GM21515 (cell line): ENCODE measurements around the gene MYDGF.

Experiments used
- ATAC-seq: cut with Tn5 transposase; IDR thresholded peaks from one replicate; pipeline ENCODE4 v1.9.1; 2021; ENCODE audit not compliant: unreplicated experiment

Gene MYDGF

DNA sequence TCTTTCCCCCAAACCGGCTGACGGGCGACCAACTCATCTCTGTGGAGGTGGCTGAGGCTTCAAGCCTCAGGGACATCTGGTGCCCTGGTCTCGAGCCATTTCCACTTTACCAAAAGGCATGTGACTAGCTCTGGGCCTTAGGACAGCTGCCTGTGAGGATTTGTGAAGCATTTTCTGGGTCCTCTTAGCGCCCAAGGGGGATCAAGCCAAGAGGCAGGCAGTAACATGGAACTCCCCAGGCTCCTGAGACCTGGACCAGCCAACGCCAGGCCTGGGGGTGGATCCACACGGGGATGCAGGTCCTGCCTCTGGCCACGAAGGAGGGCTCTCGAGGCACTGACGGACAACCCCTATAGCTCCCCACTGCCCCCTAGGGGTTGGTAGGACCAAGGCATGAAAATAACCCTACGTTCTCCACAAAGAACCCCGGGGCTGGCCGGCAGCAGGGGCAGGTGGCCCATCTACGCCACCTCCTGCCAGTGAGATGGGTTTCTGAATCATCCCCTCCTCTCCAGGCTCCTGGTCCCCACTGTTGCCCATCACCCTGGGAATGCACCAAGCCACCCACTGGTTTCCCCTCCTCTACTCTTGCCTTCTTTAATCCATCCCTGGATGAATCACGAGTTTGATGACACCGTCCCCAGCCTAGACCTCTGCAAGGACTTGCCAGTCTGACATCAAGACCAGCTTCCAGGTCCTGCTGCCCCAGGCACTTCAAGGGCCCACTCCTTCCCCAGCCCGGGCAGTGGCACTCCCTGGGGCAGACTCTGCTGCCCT, 7.0 kb upstream of the MYDGF start:
- ATAC-seq, result no peak

DNA sequence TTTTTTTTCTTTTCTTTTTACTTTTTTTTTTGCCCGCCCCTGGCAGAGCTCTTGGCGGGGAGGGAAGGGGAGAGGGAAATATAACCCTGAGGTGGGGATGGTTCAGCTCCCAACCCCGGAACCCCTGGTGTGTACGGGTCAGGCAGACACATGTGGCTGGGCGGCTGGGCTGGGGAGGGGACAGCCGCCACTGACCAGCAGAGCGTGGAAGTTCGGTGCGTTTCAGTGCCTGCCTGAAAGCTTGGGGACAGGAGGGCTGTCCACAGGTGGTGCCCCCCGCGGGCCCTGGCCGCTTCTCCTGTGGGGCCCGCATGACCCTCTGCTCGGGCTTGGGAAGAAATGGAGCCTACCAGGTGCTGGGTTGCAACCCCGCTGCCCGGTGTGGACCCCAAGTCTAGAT, 5.2 kb upstream of the MYDGF start:
- no peak for ATAC-seq

DNA sequence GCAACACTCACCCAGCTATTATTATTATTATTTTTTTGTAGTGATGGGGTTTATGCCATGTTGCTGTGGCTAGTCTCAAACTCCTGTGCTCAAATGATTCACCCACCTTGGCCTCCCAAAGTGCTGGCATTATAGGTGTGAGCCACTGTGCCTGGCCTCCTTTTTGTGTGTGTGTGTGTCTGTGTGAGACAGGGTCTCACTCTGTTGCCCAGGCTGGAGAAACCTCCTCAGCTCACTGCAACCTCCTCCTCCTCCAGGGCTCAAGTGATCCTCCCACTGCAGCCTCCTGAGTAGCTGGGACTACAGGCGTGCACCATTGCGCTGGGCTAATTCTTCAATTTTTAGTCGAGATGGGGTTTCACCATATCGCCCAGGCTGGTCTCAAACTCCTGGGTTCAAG, 3.6 kb upstream of the MYDGF start:
- ATAC-seq, result no peak

DNA sequence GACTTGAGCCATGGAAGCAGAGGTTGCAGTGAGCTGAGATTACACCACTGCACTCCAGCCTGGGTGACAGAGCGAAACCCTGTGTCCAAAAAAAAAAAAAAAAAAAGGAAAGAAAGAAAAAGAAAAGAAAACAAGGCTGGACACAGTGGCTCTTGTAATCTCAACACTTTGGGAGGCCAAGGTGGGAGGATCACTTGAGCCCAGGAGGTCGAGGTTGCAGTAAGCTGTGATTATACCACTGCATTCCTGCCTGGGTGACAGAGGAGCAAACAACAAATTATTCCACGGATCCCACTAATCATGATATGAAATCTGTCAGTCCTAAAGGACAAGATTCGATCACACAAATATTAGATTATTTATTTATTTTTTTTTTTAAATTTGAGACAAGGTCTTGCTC, 3.1 kb upstream of the MYDGF start:
- no peak for ATAC-seq

DNA sequence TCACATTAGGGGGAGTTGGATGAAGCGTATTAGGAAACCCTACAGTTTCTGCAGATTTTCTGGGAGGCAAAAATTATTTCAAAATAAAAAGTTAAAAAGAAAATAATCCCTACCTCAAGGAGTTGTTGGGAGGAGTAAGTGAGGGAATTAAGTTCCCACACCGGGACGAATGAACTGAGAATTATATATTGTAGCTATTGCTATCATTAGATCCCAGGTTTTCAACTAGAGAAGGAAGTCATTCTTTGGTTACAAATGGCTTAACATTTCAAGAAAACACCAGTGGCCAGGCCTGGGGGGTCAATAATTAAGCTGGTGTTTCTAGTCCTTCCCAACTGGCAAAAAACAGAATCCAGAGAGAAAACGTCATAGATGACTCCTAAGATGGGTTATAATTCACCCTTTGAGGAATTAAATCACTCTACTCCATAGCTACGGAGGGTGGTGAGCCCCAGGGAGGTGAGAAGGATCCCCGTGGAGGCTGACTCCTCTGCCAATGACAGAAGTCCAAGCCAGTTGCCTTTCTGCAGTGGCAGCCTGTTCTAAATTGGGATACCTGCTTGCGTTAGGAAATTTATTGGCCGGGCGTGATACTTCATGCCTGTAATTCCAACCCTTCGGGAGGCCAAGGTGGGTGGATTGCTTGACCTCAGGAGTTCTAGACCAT, 1.2 kb upstream of the MYDGF start:
- ATAC-seq, result no peak

DNA sequence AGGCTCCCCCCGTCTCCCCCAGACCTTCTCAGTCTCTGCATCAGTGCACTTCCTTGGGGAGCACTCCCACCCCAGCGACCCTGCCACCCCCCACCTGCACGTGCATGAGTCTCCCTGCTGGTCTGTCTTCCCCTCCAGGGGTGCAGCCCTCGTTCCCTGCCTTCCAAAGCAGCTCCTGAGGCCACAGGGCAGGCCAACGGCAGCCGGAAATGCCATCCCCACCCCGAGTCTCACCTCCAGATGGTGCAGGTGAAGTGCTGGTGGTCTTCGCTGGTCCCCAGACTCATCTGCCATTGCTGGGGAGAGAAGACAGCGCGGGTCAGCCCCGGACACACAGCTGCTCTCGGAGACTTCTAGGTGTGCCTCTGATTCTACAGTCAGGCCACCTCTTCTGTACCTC, 5.5 kb downstream of the MYDGF start:
- ATAC-seq, result no peak

DNA sequence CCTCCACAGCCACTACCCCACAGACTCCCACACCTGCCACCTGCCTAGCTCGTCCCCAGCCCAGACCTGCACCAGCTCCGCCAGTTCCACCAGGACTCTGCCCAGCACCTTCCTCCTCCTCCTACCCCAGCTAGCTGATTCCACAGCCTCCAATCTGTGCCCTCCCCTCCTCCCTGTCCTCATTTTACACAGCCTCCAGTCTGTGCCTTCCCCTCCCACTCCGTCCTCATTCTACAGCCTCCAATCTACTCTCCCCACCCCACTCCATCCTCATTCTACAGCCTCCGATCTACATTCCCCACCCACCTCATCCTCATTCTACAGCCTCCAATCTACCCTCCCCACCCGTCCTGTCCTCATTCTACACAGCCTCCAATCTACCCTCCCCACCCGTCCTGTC, 7.3 kb downstream of the MYDGF start:
- no peak for ATAC-seq

DNA sequence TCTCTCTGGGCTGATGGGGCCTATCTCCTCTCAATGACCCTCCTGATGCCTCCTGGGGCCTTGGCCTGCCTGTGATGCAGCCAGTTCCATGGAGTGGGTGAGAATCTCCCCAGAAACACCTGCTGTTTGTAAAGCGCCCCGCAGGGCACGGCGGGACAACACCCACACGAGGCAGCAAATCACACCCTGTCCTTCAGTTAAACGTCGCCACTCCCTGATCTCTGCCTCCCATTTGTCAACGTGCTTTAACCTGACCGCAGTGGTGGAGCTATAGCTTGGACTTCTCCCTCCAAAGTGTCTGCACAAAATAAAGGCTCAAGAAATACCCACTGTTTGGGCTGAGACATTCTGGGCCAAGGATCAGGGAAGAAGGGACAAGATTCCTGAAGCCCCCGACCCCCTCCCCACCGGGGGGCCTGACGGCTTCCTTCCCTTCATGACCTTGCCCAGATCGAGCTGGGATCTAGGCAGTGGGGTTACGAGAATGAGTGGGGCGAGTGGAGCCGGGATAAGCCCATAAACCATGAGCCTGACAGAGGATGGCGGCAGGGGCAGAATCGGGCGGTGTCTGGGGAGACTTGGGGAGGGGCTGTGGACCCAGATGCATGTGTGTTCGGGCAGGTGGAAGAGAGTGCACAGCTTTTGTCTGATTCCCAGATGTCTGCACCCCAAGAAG, 8.0 kb downstream of the MYDGF start:
- ATAC-seq, result no peak

DNA sequence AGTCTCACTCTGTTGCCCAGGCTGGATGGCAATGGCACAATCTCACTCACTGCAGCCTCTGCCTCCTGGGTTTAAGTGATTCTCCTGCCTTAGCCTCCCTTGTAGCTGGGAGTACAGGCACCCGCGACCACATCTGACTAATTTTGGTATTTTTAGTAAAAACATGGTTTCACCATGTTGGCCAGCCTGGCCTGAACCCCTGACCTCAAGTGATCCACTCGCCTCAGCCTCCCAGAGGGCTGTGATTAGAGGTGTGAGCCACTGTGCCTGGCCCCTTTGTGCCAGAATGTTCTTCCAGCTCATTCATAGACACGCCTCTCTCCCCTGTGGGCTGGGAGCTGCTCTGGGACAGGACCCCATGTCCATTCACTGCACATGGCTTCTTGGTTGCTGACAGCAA, 9.1 kb downstream of the MYDGF start:
- ATAC-seq, result no peak

DNA sequence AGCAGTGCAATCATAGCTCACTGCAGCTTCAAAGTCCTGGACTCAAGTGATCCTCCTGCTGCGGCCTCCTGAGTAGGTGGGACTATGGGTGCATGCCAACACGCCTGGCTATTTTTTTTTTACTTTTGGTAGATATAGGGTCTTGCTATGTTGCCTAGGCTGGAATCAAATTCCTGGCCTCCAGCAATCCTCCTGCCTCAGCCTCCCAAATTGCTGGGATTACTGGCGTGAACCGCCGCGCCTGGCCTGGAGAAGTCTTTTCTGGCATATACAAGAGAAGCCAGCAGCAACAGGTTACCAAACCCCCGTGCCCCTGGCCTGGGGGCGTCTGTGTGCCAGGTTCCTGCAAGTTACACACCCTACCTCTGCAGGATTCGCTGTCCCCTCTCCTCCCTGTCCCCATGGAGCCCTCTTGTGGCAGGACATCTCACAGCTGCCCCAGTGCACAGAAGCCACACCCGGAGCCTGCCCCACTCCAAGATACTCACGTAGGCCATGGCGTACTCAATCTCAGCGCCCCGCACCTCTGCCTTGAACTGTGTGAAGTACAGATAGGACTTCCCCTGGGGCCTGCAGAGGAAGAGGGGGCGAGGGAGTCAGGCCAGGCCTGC, 9.9 kb downstream of the MYDGF start:
- no peak for ATAC-seq

DNA sequence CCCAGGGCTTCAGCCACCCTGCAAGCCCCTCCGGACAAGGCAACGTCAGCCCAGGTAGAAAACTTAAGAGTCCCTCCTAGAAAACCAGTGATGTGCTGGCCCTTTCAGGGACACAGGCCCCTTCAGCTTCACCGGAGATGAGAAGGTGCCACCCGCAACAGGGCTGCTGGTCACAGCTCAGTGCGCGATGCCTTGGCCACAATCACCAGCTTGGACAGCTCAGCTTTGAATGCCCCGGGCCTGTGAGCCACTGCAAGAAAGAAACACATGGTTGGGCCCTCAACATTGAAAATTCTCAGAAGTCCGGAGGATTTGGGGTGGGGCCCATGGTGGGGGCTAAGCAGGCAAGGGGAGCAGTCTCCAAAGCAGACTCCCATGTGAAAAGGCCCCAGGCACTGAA, 12.3 kb downstream of the MYDGF start:
- ATAC-seq, result no peak

DNA sequence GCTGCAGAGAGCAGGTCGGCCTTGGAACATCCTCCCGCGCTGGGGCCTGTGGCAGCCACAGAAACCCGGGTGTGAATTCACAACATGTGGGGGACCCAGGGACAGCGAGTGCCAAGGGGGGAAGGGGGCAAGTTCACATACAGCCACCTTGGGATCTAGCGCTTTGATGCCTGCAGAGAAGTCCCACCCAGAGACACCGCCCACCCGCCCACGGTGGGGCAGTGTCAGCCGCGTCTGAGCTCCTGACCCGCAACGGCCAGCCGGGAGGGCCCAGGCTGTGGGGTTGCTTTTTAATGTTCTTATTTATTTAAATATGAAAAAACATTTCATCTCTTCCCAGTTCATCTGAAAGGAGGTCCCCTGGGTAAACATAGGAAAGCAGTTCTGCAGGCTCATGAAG, 12.9 kb downstream of the MYDGF start:
- ATAC-seq, result no peak

DNA sequence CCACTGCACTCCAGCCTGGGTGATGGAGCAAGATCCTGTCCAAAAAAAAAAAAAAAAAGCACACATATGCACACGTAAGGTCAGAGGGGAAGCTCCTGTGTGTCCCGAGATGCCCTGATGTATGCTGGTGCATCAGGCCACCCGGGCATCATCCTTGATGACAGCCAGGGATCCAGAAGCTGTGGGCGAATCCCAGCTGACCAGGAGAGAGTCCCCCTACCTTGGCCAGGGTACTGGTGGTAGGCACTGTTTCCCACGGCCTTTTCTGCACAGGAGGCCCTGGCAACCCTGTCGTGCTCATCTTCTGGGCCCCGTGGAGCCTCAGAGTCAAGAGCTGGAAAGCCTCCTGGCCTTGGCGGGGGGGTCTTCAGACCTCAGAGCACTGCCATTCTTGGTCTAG, 14.0 kb downstream of the MYDGF start:
- ATAC-seq, result no peak

DNA sequence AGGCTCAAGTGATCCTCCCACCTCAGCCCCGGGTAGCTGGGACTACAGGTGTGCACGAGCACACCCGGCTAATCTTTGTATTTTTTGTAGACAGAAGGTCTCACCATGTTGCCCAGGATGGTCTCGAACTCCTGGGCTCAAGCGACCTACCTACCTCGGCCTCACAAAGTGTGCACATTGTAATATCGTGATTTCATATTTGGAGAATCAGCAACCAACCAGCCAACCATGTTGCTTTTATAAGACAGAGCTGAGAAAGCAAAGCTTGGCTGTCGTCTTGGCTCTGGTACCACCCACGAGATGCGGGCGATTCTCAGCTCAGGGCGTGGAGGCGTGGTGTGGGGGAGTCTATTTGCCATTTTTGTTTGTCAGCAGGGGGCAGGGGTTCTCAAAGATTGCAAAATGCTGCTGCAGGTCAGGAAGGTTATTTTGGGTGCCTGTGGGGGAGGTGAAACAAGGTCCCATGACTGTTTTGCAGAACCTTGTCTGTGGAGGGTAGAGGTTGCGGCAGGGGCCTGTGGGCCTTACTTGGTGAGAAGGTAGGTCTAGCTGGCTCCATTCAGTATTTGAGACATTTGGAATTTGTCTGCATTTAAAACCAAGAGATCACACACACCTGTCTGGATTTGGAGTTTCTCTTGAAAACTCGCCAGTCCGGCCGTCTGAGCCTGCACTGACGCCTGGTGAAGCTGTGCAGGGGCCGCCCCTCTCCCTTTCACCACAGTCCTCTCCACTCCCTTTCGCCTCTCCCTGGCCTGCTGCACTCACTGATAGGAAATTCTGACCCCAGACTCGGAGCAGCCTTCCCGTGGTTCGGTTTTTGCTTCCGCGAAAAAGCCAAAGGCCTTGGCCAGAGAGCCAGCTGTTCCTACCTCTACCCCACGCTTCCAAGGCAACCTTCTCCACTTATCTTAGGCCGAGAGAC, 15.4 kb downstream of the MYDGF start:
- ATAC-seq, result no peak

DNA sequence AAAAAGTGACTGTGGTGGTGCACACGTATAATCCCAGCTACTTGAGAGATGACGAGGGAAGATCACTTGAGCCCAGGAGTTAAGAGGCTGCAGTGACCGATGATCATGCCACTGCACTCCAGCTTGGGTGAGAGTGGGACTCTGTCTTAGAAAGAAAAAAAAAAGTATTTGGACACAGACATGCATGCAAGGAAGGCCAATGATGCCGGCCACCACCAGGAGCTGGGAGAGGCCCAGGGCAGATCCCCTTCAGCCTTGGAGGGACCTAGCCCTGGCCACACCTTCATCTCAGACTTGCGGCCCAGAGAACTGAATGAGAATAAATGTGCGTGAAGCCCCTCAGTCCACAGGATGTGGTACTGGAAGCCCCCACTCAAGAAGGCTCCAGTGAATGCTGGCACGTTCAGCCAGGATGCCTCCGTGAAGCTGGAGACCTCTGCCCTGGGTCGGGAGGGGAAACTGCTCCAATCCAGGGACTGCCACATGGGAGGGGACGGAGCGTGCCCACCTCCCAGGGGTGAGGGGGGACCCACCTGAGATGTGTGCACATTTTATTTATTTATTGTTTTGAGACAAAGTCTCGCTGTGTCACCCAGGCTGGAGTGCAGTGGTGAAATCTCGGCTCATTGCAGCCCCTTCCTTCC, 16.2 kb downstream of the MYDGF start:
- ATAC-seq, result no peak

DNA sequence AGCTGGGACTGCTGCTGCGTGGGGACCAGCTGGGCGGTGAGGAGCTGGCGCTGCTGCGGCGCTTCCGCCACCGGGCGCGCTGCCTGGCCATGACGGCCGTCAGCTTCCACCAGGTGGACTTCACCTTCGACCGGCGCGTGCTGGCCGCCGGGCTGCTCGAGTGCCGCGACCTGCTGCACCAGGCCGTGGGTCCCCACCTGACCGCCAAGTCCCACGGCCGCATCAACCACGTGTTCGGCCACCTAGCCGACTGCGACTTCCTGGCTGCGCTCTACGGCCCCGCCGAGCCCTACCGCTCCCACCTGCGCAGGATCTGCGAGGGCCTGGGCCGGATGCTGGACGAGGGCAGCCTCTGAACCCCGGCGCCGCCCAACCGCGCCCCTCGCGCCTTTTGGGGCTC, 18.1 kb downstream of the MYDGF start:
- ATAC-seq, result no peak

DNA sequence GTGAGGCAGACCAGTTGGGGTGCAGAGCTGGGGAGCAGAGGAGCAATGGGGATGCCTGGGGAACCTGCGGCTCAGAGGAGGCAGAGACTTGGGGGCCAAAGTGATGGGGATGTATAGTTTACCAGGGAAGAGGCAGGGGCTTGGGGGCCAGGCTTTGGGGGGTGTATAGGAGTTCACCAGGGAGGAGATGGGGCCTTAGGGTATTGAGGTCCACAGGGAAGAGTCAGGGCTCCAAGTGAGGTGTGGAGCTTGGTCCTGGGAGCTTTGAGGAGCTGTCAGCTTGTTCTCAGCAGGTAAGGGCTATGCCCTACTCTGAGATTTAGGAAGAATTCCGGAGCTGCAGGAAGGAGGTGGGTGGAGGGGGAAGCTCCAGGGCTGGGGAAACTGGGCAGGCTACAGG, 20.0 kb downstream of the MYDGF start:
- no peak for ATAC-seq

DNA sequence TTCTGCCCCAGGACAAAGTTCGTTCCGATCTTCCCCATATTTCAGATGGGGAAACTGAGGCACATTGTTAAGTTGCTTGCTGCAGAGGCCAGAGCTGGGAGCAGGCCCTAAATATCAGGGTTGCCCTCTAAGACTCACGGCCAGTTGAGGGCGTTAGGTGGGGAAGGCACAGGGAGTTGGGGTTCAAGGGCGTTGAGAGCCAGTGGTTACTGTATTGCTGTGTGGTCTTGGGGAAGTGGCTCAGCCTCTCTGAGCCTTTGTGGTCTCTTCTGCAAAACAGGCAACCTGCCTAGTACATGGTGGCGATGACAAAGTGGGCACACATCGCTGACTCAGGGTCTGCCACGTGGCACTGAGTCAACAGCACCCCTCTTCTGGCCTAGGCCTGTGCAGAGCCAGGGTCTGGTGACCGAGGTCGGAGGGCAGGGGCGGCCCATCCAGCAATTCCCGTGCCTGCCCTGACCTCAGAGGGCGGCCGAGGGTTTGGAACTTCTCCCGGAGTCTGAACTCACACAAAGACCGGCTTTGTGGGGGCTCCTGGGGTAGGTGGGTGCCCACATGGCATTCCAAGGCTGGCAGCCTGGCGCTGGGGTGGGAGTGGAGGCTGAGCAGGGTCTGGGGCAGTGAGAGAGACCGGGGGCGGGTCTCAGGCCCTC, 20.6 kb downstream of the MYDGF start:
- ATAC-seq, result no peak

DNA sequence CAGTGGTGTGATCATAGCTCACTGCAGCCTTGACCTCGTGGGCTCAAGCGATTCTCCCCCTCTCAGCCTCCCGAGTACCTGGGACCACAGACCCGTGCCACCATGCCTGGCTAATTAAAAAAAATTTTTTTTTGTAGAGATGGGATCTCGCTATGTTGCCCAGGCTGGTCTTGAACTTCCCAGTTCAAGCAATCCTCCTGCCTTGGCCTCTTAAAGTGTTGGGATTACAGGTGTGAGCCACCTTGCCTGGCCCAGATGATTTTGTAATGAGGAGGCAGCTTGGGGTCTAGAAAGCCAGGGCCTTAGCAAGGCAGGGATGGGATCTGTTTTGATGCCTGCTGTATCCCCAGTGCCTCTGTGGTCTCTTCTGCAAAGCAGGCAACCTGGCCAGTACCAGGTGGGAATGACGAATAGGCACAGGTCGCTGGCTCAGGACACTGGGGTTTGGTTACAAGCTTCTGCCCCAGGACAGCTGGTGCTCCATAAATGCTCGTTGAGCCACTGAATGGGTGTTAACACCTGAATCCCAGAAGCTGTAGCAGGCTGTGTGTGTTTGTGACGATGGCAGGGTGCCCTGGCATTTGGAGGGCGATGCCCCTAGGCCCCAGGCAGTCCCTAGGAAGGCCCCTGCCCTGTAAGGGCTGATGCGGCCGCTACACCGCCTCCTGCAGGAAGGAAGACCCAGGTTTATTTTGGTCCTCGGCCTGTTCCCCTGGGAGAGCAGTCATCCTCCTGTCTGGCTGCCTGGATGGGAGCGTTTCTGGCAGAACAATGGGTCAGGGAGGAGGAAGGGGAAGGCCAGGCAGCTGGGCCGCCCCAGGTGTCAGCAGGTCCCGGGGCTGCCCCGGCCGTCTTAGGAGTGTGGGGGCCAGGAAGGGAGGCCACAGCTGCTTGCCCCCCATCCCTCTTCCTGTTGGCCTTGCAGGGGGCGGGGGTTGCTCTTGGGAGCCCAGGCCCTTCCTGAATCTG, 22.2 kb downstream of the MYDGF start:
- ATAC-seq, result no peak
